CD4-positive, alpha-beta T cell treated with Interferon gamma for 1 hour (primary cell): ENCODE measurements around the gene SLC15A1.
"Not testable (repeated sequence)": the region's sequence is repeated elsewhere in the genome, so short reads cannot be mapped to it uniquely, and the experiment has no call there.

Source experiments
- DNase-seq: peaks from one replicate; pipeline ENCODE4 v3.0.0-alpha.2; 2020

The SLC15A1 gene

GRCh38 chr13:98652721-98653462 lies 99.6 kb downstream of the SLC15A1 start:
- no peak for DNase-seq

- DNase-seq, result no peak
These were observed 100.2 kb downstream of the SLC15A1 start for GRCh38 chr13:98652276-98652675.

DNA sequence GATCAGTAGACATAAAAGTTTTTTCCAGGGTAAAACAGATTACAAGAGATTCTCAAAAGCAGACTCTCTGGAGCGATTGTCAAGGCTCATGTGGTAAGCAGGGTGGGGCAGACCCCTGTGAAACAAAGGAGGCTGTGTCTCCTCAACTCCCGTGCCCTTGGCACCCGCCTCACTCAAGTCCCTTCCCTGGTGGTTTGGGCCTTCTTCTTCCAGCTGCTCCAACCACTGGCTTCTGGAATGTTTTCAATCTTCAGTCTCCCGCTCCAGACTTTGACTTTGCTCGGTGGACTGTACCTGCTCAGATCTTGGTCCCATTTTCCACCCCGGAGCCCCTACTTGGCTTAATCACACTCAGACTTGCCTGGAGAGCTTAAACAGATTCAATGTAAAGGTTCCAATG lies 100.7 kb downstream of the SLC15A1 start:
- no peak for DNase-seq

GRCh38 chr13:98650396-98651107 lies 101.9 kb downstream of the SLC15A1 start:
- DNase-seq, result no peak

DNA sequence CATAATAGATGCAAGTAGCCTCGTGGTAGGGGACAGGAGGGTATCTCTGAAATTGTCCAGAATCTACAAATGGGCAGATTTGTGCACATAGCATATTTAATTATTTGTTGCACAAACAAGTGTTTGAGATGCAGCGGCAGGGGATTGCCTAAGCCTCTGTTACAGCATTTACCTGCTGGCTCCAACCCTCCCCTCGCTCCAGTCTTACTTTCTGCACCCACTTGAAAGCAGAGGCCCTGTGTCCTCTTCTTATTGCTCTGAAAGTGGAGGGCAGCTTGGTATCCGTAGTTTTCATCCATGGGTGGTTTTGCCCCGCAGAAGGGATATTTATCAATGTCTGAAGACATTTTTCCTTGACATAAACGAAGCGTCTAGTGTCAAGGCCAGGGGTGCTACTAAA lies 102.6 kb downstream of the SLC15A1 start:
- no peak for DNase-seq

- no peak for DNase-seq
These were observed 103.8 kb downstream of the SLC15A1 start for GRCh38 chr13:98648686-98649085.

DNA sequence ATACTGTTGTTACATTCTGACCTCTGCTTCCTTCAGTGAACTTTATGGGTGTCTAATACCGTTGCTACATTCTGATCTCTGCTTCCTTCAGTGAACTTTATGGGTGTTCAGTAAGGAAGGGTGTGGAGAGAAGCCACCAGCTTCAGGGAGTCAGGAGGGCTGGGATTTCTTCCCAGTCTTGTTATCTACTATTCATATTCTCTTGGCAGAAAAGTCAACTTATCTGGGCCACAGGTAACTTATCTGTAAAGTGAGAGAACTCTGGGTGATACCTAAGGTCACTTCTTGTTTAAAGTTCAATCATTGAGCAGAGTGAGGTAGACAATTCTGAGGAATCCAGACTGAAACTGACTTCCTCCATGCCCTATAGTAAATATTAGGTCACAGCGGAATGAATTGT lies 104.3 kb downstream of the SLC15A1 start:
- DNase-seq, result no peak

DNA sequence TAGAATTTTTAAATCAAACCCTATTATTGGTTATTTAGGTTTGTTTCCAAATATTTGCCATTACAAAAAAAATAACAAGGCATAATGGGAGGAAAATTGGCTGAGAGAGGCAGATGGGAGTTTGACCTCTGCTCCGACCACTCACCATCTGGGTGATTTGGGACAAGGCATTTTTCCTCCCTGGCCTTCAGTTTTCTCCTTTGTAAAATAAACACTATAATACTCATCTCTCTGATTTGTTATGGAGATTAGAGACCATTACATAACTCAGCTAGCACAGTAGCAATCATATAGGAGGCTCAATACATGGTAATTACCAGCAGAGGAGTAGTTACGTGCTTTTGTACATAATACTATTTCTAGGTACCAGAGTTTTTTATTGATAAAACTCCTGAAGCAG lies 105.4 kb downstream of the SLC15A1 start:
- DNase-seq, result no peak

DNA sequence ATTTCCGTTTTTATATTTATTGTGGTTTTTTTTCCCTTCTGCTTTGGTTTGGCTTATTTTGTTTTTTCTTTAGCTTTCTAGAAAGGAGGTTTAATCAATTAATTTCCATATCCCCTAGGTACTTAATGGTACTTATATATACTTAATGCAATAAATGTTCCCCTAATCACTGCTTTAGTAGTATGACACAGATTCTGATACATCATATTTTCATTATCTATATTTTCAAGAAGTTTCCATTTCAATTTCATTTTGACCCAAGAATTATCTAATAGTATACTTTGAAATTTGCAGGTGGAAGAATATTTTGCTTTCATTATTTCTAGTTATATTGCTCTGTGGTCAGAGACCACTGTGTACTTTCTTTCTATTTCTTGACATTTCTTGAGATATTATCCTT lies 109.0 kb downstream of the SLC15A1 start:
- DNase-seq, result no peak

DNA sequence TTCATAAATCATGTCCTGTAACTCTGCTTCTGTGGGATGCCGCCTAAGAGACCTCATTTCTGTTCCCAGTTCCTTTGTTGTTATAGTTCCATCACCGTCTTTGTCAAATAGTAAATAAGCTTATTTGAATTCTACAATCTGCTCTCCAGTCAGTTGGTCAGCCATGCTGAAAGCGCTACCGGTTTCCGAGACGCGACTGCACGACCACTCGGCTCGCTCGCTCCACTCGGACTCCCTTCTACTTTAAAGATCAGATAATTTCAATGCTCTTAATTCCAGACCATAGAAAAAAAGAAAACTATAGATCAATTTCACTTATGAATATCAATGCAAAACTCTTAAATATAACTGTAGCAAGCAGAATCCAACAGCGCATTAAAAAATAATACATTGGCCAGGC lies 111.4 kb downstream of the SLC15A1 start:
- DNase-seq, result no peak

DNA sequence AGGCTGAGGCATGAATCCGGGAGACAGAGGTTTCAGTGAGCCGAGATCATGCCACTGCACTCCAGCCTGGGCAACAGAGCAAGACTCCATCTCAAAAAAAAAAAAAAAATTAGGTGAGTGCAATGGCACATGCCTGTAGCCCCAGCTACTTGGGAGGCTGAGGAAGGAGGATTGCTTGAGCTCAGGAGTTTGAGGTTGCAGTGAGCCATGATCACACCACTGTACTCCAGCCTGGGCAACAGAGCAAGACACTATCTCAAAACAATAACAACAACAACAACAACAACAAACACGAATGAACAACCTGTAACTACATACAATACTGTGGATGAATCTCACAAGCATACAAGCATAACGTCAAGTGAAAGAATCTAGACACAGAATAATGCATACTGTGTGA lies 112.7 kb downstream of the SLC15A1 start:
- DNase-seq, result not testable (repeated sequence)

DNA sequence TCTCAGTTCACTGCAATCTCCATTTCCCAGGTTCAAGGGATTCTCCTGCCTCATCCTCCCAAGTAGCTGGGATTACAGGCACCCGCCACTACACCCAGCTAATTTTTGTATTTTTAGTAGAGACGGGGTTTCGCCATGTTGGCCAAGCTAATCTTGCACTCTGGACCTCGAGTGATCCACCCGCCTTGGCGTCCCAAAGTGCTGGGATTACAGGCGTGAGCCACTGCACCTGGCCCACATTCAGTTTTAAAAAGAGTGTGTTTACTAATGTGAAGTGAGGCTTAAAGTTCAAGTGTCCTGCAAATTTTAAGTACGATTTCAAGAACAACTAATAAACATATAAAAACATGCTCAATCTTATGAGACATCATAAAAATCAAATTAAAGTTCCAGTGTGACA lies 114.1 kb downstream of the SLC15A1 start:
- not testable (repeated sequence) for DNase-seq
